Keratinocyte (primary cell): ENCODE results near the gene FNDC3B. TPM values are rescaled to one million over a fixed set of nuclear protein-coding genes. Genes with fewer than 3 reads are reported as not detected.

ENCODE experiments used
- DNase-seq: peaks from one replicate; pipeline ENCODE4 v3.0.0-alpha.2; 2011; ENCODE audit warnings: low read depth, missing footprints, low spot score
- FAIRE-seq: peaks from 2 replicates; lab custom pipeline; 2011; peaks lifted over from hg19 to GRCh38; lab: Jason Lieb, UNC
- H2AFZ ChIP-seq: 2 replicates; pipeline ENCODE4 v1.6.0; 2012; ENCODE audit warnings: low read length, control low read depth, inconsistent platforms; ENCODE audit not compliant: control insufficient read depth
- H3K27ac ChIP-seq: 2 replicates; pipeline ENCODE4 v1.5.1; 2011; ENCODE audit warnings: low read length; ENCODE audit not compliant: control insufficient read depth, insufficient read depth
- H3K27me3 ChIP-seq: 3 replicates; pipeline ENCODE4 v1.6.0; 2011; ENCODE audit warnings: low read length; ENCODE audit not compliant: control insufficient read depth, insufficient read depth; ENCODE audit errors: extremely low read depth
- H3K36me3 ChIP-seq, 2 experiments: 2 replicates in 1 of 2; 3 replicates in 1 of 2; pipeline ENCODE4 v1.5.1; 2011; ENCODE audit warnings: low read length in 2 of 2, mild to moderate bottlenecking in 1 of 2; ENCODE audit not compliant: control insufficient read depth in 2 of 2, insufficient read depth in 2 of 2; ENCODE audit errors: extremely low read depth in 1 of 2
- H3K4me1 ChIP-seq: 3 replicates; pipeline ENCODE4 v1.5.1; 2011; ENCODE audit warnings: low read length; ENCODE audit not compliant: control insufficient read depth, insufficient read depth; ENCODE audit errors: extremely low read depth
- H3K4me2 ChIP-seq: 3 replicates; pipeline ENCODE4 v1.6.0; 2011; ENCODE audit warnings: low read depth, low read length; ENCODE audit not compliant: control insufficient read depth, insufficient read depth; ENCODE audit errors: extremely low read depth
- H3K4me3 ChIP-seq, 3 experiments: fragments of 200-600 bp in 1 of 3; sonication (generic) in 1 of 3; 2 replicates in 2 of 3; 3 replicates in 1 of 3; pipeline ENCODE4 v1.5.1; 2011 to 2016; ENCODE audit warnings: low read length in 3 of 3, mild to moderate bottlenecking in 3 of 3, control low read depth in 2 of 3, inconsistent platforms in 1 of 3, low read depth in 1 of 3, mixed read lengths in 1 of 3, mixed run types in 1 of 3, moderate library complexity in 1 of 3; ENCODE audit not compliant: control insufficient read depth in 2 of 3, insufficient read depth in 2 of 3; ENCODE audit errors: extremely low read depth in 1 of 3
- H3K79me2 ChIP-seq: 2 replicates; pipeline ENCODE4 v1.6.0; 2012; ENCODE audit warnings: low read length; ENCODE audit not compliant: control insufficient read depth, insufficient read depth
- H3K9ac ChIP-seq: 3 replicates; pipeline ENCODE4 v1.6.0; 2011; ENCODE audit warnings: low read length; ENCODE audit not compliant: control insufficient read depth, insufficient read depth; ENCODE audit errors: extremely low read depth
- H3K9me1 ChIP-seq: 3 replicates; pipeline ENCODE4 v1.6.0; 2011; ENCODE audit warnings: low read length; ENCODE audit not compliant: control insufficient read depth, insufficient read depth; ENCODE audit errors: extremely low read depth
- H3K9me3 ChIP-seq: 2 replicates; pipeline ENCODE4 v1.5.1; 2012; ENCODE audit warnings: low read depth, low read length; ENCODE audit not compliant: control insufficient read depth
- H4K20me1 ChIP-seq: 3 replicates; pipeline ENCODE4 v1.6.0; 2011; ENCODE audit warnings: low read length; ENCODE audit not compliant: control insufficient read depth, insufficient read depth; ENCODE audit errors: extremely low read depth
- EZH2 ChIP-seq: IDR thresholded peaks from one replicate; pipeline ENCODE4 v1.6.1; 2012; ENCODE audit warnings: inconsistent platforms, mild to moderate bottlenecking, low read length, moderate library complexity
- dilution Hi-C: fragments of 300-500 bp; cut with MboI; formaldehyde crosslinking; loops from one replicate; pipeline ENCODE4 v1.7.0; 2020; ENCODE audit warnings: low sequenced_read_pairs; ENCODE audit not compliant: extremely low pct_ligation_motif_present
- polyA plus RNA-seq, 5 experiments: library from polyadenylated mRNA; depleted of rRNA in 3 of 5; stranded (reverse) in 3 of 5; stranded (forward) in 1 of 5; unstranded in 1 of 5; fragments of >200 nt; gene quantifications; 1 replicate in 1 of 5; 2 replicates in 3 of 5; 3 replicates in 1 of 5; pipeline versions ENCODE4 v1.2.1 to v1.2.3, GENCODE V29; 2011 to 2012; ENCODE audit warnings: missing spikeins in 2 of 5, low read depth in 1 of 5, low replicate concordance in 1 of 5
- TF ChIP-seq, protein P1 (sequence below), 3 experiments: IDR thresholded peaks in 1 of 3; conservative IDR thresholded peaks in 1 of 3; optimal IDR thresholded peaks in 1 of 3; 2 replicates in 2 of 3; 3 replicates in 1 of 3; pipeline versions ENCODE3 to v1.5.1; 2011; ENCODE audit warnings: low read length in 3 of 3, mild to moderate bottlenecking in 3 of 3, moderate library complexity in 2 of 3, control low read depth in 1 of 3, inconsistent platforms in 1 of 3; ENCODE audit not compliant: insufficient read depth in 2 of 3; ENCODE audit errors: extremely low read depth in 1 of 3

Gene FNDC3B
- polyA plus RNA-seq, 1 donor (not counting 4 experiments of a cell fraction or from before 2014, with no cell fraction given): 31.4 TPM

DNA sequence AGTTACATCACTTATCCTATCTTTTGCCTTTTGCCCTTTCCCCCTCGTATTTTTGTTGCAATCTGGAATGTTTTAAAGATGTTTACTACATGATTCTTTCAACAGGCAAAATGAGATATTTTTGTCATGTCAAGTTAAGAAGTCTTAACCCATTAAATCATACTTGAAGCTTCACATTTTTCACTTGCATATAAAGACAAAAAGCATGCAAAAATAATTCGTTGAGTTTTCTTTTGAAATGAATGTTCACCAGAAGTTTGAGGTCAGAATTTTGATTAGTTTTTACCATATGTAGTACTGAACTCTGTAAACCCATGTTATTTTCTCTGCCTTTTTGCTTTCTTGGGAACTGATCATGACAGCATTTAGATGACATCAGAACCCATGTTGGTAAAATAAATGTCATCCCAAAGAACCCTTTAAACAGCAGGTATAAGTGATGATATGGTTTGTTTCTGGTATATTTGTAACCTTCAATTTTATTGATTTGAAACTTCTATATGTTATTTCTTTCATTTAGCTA is 220.4 kb downstream of the FNDC3B start:
- Histone ChIP-seq H3K4me2 (no peak overlapping the region), H3K36me3 (peaks cover 12 to 18% of the 10 kb centered on the region in 2 experiments), H3K9me3 (no peaks in the 10 kb centered on the region), H3K4me1 (no peaks in the 10 kb centered on the region), H3K9me1 (no peaks in the 10 kb centered on the region), H3K27ac (no peak overlapping the region), H2AFZ (no peak overlapping the region), H3K9ac (no peak overlapping the region), H4K20me1 (peaks cover 2% of the 10 kb centered on the region), H3K4me3 (no peak overlapping the region), H3K79me2 (peaks cover 3% of the 10 kb centered on the region), H3K27me3 (no peaks in the 10 kb centered on the region)
- TF ChIP-seq, protein P1, sequence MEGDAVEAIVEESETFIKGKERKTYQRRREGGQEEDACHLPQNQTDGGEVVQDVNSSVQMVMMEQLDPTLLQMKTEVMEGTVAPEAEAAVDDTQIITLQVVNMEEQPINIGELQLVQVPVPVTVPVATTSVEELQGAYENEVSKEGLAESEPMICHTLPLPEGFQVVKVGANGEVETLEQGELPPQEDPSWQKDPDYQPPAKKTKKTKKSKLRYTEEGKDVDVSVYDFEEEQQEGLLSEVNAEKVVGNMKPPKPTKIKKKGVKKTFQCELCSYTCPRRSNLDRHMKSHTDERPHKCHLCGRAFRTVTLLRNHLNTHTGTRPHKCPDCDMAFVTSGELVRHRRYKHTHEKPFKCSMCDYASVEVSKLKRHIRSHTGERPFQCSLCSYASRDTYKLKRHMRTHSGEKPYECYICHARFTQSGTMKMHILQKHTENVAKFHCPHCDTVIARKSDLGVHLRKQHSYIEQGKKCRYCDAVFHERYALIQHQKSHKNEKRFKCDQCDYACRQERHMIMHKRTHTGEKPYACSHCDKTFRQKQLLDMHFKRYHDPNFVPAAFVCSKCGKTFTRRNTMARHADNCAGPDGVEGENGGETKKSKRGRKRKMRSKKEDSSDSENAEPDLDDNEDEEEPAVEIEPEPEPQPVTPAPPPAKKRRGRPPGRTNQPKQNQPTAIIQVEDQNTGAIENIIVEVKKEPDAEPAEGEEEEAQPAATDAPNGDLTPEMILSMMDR (optimal IDR thresholded peaks at IDR 0.05 in 1 of 3, IDR thresholded peaks at IDR 0.05 in 1 of 3, conservative IDR thresholded peaks at IDR 0.05 in 1 of 3; ENCODE audit: extremely low read depth in 1 of 3, insufficient read depth in 2 of 3, low read length in 3 of 3): no peak
- TF ChIP-seq EZH2: no peak
- dilution Hi-C loops: no loop called here
- DNase-seq: no peak
- no peak for FAIRE-seq

DNA sequence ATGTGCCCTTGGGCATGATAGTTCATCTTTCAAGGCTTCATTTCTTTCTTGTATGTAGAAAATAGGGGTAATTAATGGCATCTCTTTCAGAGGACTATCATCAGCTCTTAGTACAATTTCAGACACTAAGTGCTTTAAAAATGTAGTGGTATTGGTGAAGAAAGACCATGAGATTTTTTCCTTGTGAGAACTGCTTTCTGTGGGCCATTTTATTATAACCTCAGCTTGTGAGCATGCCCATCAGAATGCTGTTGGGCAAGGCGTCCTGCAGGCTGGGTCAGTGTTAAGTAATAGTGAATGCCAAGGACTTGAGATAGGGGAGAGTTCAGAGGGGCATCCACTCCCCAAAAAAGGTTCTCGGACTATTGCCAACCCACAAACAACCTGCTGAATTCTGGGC is 221.0 kb downstream of the FNDC3B start:
- FAIRE-seq (no peak), DNase-seq (no peak)
- H3K79me2 ChIP-seq: peaks cover 3% of the 10 kb centered on the region
- H3K27ac ChIP-seq: no peak overlapping the region
- H3K27me3 ChIP-seq: no peaks in the 10 kb centered on the region
- no peaks in the 10 kb centered on the region for H3K9me3 ChIP-seq
- TF ChIP-seq EZH2: no peak
- TF ChIP-seq, protein P1 (optimal IDR thresholded peaks at IDR 0.05 in 1 of 3, IDR thresholded peaks at IDR 0.05 in 1 of 3, conservative IDR thresholded peaks at IDR 0.05 in 1 of 3; ENCODE audit: extremely low read depth in 1 of 3, insufficient read depth in 2 of 3, low read length in 3 of 3): no peak
- H3K9ac ChIP-seq: no peak overlapping the region
- H2AFZ ChIP-seq: no peak overlapping the region
- H3K36me3 ChIP-seq: peaks cover 12 to 18% of the 10 kb centered on the region in 2 experiments
- no peak overlapping the region for H3K4me3 ChIP-seq
- dilution Hi-C loops: no loop called here
- no peak overlapping the region for H3K4me2 ChIP-seq
- H4K20me1 ChIP-seq: peaks cover 2% of the 10 kb centered on the region
- H3K9me1 ChIP-seq: no peaks in the 10 kb centered on the region
- no peaks in the 10 kb centered on the region for H3K4me1 ChIP-seq
